KBM-7 (cell line): ENCODE results near the gene FGF1.
"Not testable (repeated sequence)": the region's sequence is repeated elsewhere in the genome, so short reads cannot be mapped to it uniquely, and the experiment has no call there.

ENCODE experiments used
- DNase-seq: peaks from one replicate; pipeline ENCODE4 v3.0.0-alpha.2; 2015
- in situ Hi-C: fragments of 300-500 bp; cut with MboI; formaldehyde crosslinking; loops from 2 replicates; pipeline ENCODE4 v1.14.3; 2020; ENCODE audit warnings: low sequenced_read_pairs, low pct_unique_long_range_greater_than_20kb, mixed read lengths

Gene FGF1

GRCh38 chr5:142654578-142655058, 31.3 kb downstream of the FGF1 start:
- in situ Hi-C loops = no loop called here
- DNase-seq = no peak

- DNase-seq = no peak
- in situ Hi-C loops = no loop called here
Observed at GRCh38 chr5:142653321-142653720, 32.6 kb downstream of the FGF1 start.

- in situ Hi-C loops = no loop called here
- no peak for DNase-seq
Observed at GRCh38 chr5:142652563-142652962, 33.3 kb downstream of the FGF1 start.

- DNase-seq = no peak
- in situ Hi-C loops = no loop called here
Observed at GRCh38 chr5:142650881-142651280, 35.0 kb downstream of the FGF1 start.

- in situ Hi-C loops = no loop called here
- DNase-seq = no peak
Observed at GRCh38 chr5:142650060-142650459, 35.8 kb downstream of the FGF1 start.

GRCh38 chr5:142648108-142648507, 37.8 kb downstream of the FGF1 start:
- DNase-seq, in situ Hi-C loops: not testable (repeated sequence)

- in situ Hi-C loops = no loop called here
- DNase-seq = no peak
Observed at GRCh38 chr5:142645456-142645855, 40.4 kb downstream of the FGF1 start.

GRCh38 chr5:142644640-142645361, 41.1 kb downstream of the FGF1 start:
- in situ Hi-C loops = no loop called here
- DNase-seq = no peak

- in situ Hi-C loops = no loop called here
- no peak for DNase-seq
Observed at GRCh38 chr5:142644127-142644526, 41.8 kb downstream of the FGF1 start.

- in situ Hi-C loops = no loop called here
- no peak for DNase-seq
Observed at GRCh38 chr5:142643634-142644033, 42.3 kb downstream of the FGF1 start.

GRCh38 chr5:142642427-142642826, 43.5 kb downstream of the FGF1 start:
- no peak for DNase-seq
- in situ Hi-C loops = no loop called here

- in situ Hi-C loops = no loop called here
- DNase-seq = no peak
Observed at GRCh38 chr5:142641711-142642110, 44.2 kb downstream of the FGF1 start.

GRCh38 chr5:142640316-142641005, 45.4 kb downstream of the FGF1 start:
- DNase-seq = no peak
- in situ Hi-C loops = no loop called here

GRCh38 chr5:142639455-142639854, 46.4 kb downstream of the FGF1 start:
- no peak for DNase-seq
- in situ Hi-C loops = no loop called here

GRCh38 chr5:142637871-142638270, 48.0 kb downstream of the FGF1 start:
- no peak for DNase-seq
- in situ Hi-C loops = no loop called here

GRCh38 chr5:142636698-142637324, 49.1 kb downstream of the FGF1 start:
- no peak for DNase-seq
- in situ Hi-C loops = no loop called here

GRCh38 chr5:142636093-142636492, 49.8 kb downstream of the FGF1 start:
- no peak for DNase-seq
- in situ Hi-C loops = no loop called here

GRCh38 chr5:142634216-142635011, 51.5 kb downstream of the FGF1 start:
- DNase-seq = no peak
- in situ Hi-C loops = no loop called here

GRCh38 chr5:142630927-142631539, 54.9 kb downstream of the FGF1 start:
- in situ Hi-C loops = no loop called here
- no peak for DNase-seq
